Adrenal gland (tissue), 5 donors: ENCODE results near the gene ABCA5.

ENCODE experiments used
- POLR2A ChIP-seq, 2 donors: fragments of 450-650 bp; IDR thresholded peaks; one replicate each; pipeline ENCODE4 v1.6.1; 2017; ENCODE audit warnings: antibody characterized with exemption in 2 of 2, mild to moderate bottlenecking in 2 of 2, moderate library complexity in 1 of 2
- TF ChIP-seq, protein P1 (sequence below), 6 experiments: fragments of 450-650 bp in 4 of 6; fragments of 200-600 bp in 2 of 6; sonication (generic) in 1 of 6; IDR thresholded peaks; 1 replicate in 5 of 6; 2 replicates in 1 of 6; pipeline versions ENCODE4 v1.5.1 to v1.8.0; 2016 to 2021; ENCODE audit warnings: antibody characterized with exemption in 6 of 6, mild to moderate bottlenecking in 2 of 6, moderate library complexity in 1 of 6
- donor health status: DM: no; HTN: no; CAD: no.

GRCh38 chr17:69327060-69327831 lies at the start of gene ABCA5:
- TF ChIP-seq, protein P1, sequence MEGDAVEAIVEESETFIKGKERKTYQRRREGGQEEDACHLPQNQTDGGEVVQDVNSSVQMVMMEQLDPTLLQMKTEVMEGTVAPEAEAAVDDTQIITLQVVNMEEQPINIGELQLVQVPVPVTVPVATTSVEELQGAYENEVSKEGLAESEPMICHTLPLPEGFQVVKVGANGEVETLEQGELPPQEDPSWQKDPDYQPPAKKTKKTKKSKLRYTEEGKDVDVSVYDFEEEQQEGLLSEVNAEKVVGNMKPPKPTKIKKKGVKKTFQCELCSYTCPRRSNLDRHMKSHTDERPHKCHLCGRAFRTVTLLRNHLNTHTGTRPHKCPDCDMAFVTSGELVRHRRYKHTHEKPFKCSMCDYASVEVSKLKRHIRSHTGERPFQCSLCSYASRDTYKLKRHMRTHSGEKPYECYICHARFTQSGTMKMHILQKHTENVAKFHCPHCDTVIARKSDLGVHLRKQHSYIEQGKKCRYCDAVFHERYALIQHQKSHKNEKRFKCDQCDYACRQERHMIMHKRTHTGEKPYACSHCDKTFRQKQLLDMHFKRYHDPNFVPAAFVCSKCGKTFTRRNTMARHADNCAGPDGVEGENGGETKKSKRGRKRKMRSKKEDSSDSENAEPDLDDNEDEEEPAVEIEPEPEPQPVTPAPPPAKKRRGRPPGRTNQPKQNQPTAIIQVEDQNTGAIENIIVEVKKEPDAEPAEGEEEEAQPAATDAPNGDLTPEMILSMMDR (IDR thresholded peaks at IDR 0.05): no peak
- TF ChIP-seq POLR2A (IDR thresholded peaks at IDR 0.05): peak; percentile 88 to 98
